GM12878 (cell line): ENCODE results near the gene DNAH1. TPM values are rescaled to one million over a fixed set of nuclear protein-coding genes. Genes with fewer than 3 reads are reported as not detected.

ENCODE experiments used
- ATAC-seq: fragments of 200-7000 bp; cut with Tn5 transposase; 3 replicates; pipeline ENCODE4 v1.9.1; 2020; ENCODE audit warnings: mild to moderate bottlenecking, moderate library complexity
- BruUV-seq: library from RNA; stranded (reverse); fragments of 400-500 nt; replicated peaks from 2 replicates; lab custom pipeline; 2021; lab: Mats Ljungman, UMichigan
- CTCF ChIA-PET: fragments of 300-600 bp; sonication (Branson Sonifier 250); formaldehyde crosslinking; extraction: SDS; loops from one replicate; lab custom pipeline; 2021; ENCODE audit warnings: inconsistent platforms; lab: Yijun Ruan, JAX
- POLR2A ChIA-PET: fragments of 350-600 bp; formaldehyde crosslinking; extraction: SDS; loops from one replicate; lab custom pipeline; 2021; ENCODE audit warnings: inconsistent platforms; lab: Charles Lee
- RAD21 ChIA-PET: fragments of 300-600 bp; sonication (Branson Sonifier 250); formaldehyde crosslinking; loops from one replicate; lab custom pipeline; 2023; ENCODE audit warnings: antibody characterized with exemption; ENCODE audit not compliant: unreplicated experiment; lab: Charles Lee
- SMC1A ChIA-PET: fragments of 300-600 bp; sonication (Branson Sonifier 250); formaldehyde crosslinking; loops from one replicate; lab custom pipeline; 2023; ENCODE audit not compliant: unreplicated experiment, uncharacterized antibody; lab: Charles Lee
- DNase-seq: peaks from one replicate; pipeline ENCODE4 v3.0.0-alpha.2; 2011; ENCODE audit warnings: low read depth, low spot score
- FAIRE-seq: peaks from 3 replicates; lab custom pipeline; 2011; peaks lifted over from hg19 to GRCh38; lab: Jason Lieb, UNC
- H2AFZ ChIP-seq: 2 replicates; pipeline ENCODE4 v1.6.0; 2011; ENCODE audit warnings: low read depth, low read length, control low read depth; ENCODE audit not compliant: control insufficient read depth
- H3K27ac ChIP-seq: 2 replicates; pipeline ENCODE4 v1.5.1; 2011; ENCODE audit warnings: control low read depth; ENCODE audit not compliant: control insufficient read depth, insufficient read depth
- H3K27me3 ChIP-seq, 2 experiments: replicated peaks in 1 of 2; 2 replicates each; pipeline versions ENCODE4 v1.6.0 to v1.6.1; 2011; ENCODE audit warnings: low read length in 1 of 2; ENCODE audit not compliant: control insufficient read depth in 2 of 2, insufficient read depth in 2 of 2
- H3K36me3 ChIP-seq, 2 experiments: 2 replicates each; pipeline ENCODE4 v1.5.1; 2011; ENCODE audit warnings: low read length in 1 of 2; ENCODE audit not compliant: control insufficient read depth in 2 of 2, insufficient read depth in 2 of 2
- H3K4me1 ChIP-seq: 2 replicates; pipeline ENCODE4 v1.6.1; 2011; ENCODE audit warnings: mild to moderate bottlenecking, low read length, moderate library complexity, mixed read lengths; ENCODE audit not compliant: control insufficient read depth, insufficient read depth
- H3K4me2 ChIP-seq: 2 replicates; pipeline ENCODE4 v1.6.0; 2011; ENCODE audit warnings: control low read depth; ENCODE audit not compliant: control insufficient read depth, insufficient read depth
- H3K4me3 ChIP-seq: fragments of 200-600 bp; sonication (generic); 2 replicates; pipeline ENCODE4 v1.5.1; 2016
- H3K79me2 ChIP-seq: 2 replicates; pipeline ENCODE4 v1.6.0; 2011; ENCODE audit warnings: low read length; ENCODE audit not compliant: control insufficient read depth, insufficient read depth
- H3K9ac ChIP-seq: 2 replicates; pipeline ENCODE4 v1.8.0; 2011; ENCODE audit warnings: low read length, control low read depth, mixed read lengths; ENCODE audit not compliant: control insufficient read depth, insufficient read depth
- H3K9me3 ChIP-seq: replicated peaks from 3 replicates; pipeline ENCODE4 v1.5.1; 2011; ENCODE audit warnings: mild to moderate bottlenecking, low read length; ENCODE audit not compliant: control insufficient read depth, insufficient read depth
- H4K20me1 ChIP-seq: 2 replicates; pipeline ENCODE4 v1.6.0; 2011; ENCODE audit not compliant: control insufficient read depth, insufficient read depth
- REST ChIP-seq: IDR thresholded peaks from 2 replicates; pipeline ENCODE4 v1.6.1; 2012; ENCODE audit warnings: mild to moderate bottlenecking, low read depth, low read length
- SP1 ChIP-seq: IDR thresholded peaks from one replicate; pipeline ENCODE4 v1.6.1; 2011; ENCODE audit warnings: low read depth, low read length
- WGBS: methylation state at CpG from one replicate; pipeline ENCODE4 v1.1.6; 2016; ENCODE audit warnings: low lambda C conversion rate; ENCODE audit not compliant: insufficient replicate concordance, insufficient coverage; ENCODE audit errors: missing lambda C conversion rate; 5-methylcytosine and 5-hydroxymethylcytosine counted together
- in situ Hi-C: fragments of 300-500 bp; cut with MboI; formaldehyde crosslinking; loops from 9 replicates; pipeline ENCODE4 v1.14.3; 2018; ENCODE audit warnings: mixed read lengths
- intact Hi-C: fragments of 100-400 bp; cut with micrococcal nuclease; formaldehyde crosslinking; loops from one replicate; pipeline ENCODE4 v1.14.2; 2022; ENCODE audit not compliant: unreplicated experiment
- polyA plus RNA-seq, 11 experiments: library from polyadenylated mRNA; depleted of rRNA in 4 of 11; unstranded in 6 of 11; stranded (reverse) in 5 of 11; fragments of >200 nt; fragmentation: Nextera tagmentation in 4 of 11; fragmentation: Illumina TruSeq in 1 of 11; extraction: Ambion mirVana in 4 of 11; extraction: Trizol in 1 of 11; gene quantifications; 1 replicate in 1 of 11; 2 replicates in 10 of 11; pipeline versions ENCODE4 v1.2.1 to v1.2.3, GENCODE V29; 2011 to 2016; ENCODE audit warnings: inconsistent platforms in 2 of 11, missing spikeins in 2 of 11, low read depth in 1 of 11
- total RNA-seq, 4 experiments: library from RNA; depleted of rRNA in 3 of 4; stranded (reverse); fragments of >200 nt in 3 of 4; fragmentation: Illumina TruSeq in 1 of 4; extraction: Trizol in 1 of 4; gene quantifications; 2 replicates each; pipeline versions ENCODE4 v1.2.1 to v1.2.3, GENCODE V29; 2013 to 2021

DNAH1 gene
- total and polyA plus RNA-seq, 10 of the 15 experiments (the other 5 are each of a cell fraction or from before 2014, with no cell fraction given) = 0.31 to 5.8 (median 2.7) TPM

GRCh38 chr3:52330194-52330805, 14.2 kb downstream of the DNAH1 start:
- WGBS = 90% methylated on average over 9 of the region's 9 CpGs
- Histone ChIP-seq H3K27me3 (no peaks in the 10 kb centered on the region), H2AFZ (no peak overlapping the region), H3K27ac (no peak overlapping the region), H3K4me3 (no peak overlapping the region), H3K9ac (no peak overlapping the region), H4K20me1 (no peaks in the 10 kb centered on the region), H3K9me3 (no peaks in the 10 kb centered on the region), H3K4me1 (no peaks in the 10 kb centered on the region), H3K4me2 (no peak overlapping the region), H3K36me3 (no peaks in the 10 kb centered on the region), H3K79me2 (no peaks in the 10 kb centered on the region)
- DNase-seq = no peak
- ATAC-seq = no peak
- in situ Hi-C loops (no loop called here), intact Hi-C loops (no loop called here)
- ChIA-PET CTCF (interaction anchor here (1.0 to 16.8 kb wide), 3 partner anchors 9 to 110 kb away, joined by 4 to 451 read pairs (median 14); partner anchors contain the start of gene GLYCTK), POLR2A (no interaction called here), RAD21 (interaction anchor here (1.2 kb wide), 1 partner anchor 9 kb away, joined by 4 read pairs; no protein-coding TSS in a partner anchor), SMC1A (interaction anchor here (0.6 to 5.3 kb wide), 2 partner anchors 8 to 63 kb away, joined by 3 to 26 read pairs; no protein-coding TSS in a partner anchor)
- BruUV-seq = no TSS peak
- FAIRE-seq = no peak
- no peak for TF ChIP-seq REST
- no peak for TF ChIP-seq SP1
